NCI-H226 (cell line): Measurements from ENCODE around the gene RNF31.

ENCODE experiments used
- DNase-seq: peaks from one replicate; pipeline ENCODE4 v3.0.0-alpha.2; 2015

The RNF31 gene

DNA sequence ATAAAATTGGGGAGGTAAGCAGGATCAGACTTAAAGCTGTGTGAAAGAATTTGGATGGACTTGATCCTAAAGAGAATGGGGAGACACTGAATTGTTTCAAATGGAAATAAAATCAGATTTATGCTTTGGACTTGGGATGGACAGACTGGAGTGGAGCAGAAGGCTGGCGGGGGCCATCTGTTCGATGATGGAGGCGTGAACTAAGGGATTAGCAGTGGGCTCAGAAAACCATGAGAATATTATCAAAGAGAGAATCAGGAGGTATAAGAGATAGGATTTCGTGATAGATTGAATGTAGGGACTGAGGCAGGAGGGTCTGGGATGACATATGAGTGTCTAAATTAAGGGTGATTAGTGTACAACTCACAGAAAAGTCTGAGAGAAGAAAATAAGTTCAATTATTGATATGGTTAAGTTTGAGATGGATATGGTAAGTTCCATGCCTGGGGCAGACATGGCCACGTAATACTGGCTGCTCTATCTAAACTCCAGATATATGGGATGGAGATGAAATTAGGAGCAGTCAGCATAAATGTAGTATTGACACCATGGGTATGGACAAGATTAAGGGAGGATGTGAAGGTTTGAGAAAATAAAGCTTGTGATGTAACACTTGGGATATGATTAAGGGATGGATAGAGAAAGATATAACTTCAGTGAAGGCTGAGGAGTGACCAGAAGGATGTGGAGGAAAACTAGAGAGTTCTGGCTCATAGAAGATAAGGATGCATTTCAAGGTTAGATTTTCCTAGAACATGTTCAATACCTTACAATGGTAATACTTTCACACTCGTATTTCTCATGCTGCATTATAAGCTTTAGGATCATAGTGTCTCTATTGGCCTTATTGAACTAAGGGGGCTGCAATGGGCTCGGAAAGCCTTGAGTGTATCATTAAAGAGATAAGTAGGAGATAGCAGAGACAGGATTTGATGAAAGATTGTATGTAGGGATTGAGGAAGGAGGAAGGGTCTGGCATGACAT lies 57.2 kb downstream of the RNF31 start:
- DNase-seq: no peak

DNA sequence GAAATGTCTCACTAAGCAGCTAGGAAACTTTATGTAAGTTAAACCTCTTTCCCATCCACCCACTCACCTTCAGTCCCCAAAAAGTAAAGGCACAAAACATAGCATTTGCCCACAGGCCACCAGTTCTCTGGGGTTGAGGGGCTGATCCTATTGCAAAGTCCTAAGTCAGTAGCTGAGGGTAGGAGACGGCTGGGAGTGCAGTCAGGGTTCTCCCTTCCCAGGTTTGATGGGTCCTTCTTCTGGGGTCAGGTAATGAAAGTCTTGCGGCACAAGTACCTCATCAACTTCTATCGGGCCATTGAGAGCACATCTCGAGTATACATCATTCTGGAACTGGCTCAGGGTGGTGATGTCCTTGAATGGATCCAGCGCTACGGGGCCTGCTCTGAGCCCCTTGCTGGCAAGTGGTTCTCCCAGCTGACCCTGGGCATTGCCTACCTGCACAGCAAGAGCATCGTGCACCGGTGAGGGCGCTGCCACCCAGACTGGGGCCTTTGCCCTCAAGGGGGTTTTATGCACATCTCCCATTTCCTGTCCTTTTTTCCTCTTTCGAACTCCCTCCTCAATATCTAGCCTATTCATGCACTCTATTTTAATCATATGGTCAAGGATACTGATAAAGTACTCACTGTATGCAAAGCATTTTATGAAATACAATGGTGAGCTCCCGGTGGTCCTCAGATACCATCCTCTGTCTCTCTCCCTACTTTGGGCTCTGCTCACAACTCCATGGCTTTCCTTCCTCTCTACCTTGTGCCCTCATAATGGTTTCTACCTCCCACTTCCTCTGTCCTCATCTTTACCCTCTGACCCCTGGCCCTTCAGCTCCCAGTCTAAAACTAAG lies 59.2 kb downstream of the RNF31 start:
- no peak for DNase-seq

DNA sequence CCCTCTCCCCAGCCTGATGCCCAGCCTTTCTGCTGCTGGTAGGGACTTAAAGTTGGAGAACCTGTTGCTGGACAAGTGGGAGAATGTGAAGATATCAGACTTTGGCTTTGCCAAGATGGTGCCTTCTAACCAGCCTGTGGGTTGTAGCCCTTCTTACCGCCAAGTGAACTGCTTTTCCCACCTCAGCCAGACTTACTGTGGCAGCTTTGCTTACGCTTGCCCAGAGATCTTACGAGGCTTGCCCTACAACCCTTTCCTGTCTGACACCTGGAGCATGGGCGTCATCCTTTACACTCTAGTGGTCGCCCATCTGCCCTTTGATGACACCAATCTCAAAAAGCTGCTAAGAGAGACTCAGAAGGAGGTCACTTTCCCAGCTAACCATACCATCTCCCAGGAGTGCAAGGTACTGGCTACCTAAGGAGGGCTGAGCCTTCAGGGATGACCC lies 59.8 kb downstream of the RNF31 start:
- no peak for DNase-seq

DNA sequence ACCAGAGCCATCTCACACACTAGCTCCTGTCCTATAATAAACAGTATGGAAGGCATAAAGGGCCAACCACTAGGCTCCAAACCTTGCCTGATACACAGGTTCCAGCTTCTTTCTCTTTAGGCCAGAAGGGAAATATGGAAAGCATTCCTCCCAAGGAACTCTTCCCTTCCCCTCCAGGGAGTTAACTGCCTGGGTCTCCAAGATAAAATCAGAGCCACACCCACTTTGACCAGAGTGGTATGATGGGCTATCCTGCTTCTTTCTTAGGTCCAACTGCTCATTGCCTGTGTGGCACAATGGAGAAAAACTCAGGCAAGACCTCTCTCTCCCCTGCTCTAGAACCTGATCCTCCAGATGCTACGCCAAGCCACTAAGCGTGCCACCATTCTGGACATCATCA lies 60.3 kb downstream of the RNF31 start:
- DNase-seq: no peak
